B cell (primary cell): ENCODE results near the gene EPN1.

Experiments
- CTCF ChIP-seq: fragments of 200-600 bp; IDR thresholded peaks from one replicate; pipeline ENCODE4 v1.8.0; 2022; ENCODE audit warnings: antibody characterized with exemption, mild to moderate bottlenecking
- EZH2 ChIP-seq: IDR thresholded peaks from 2 replicates; pipeline ENCODE4 v1.6.1; 2012; ENCODE audit warnings: borderline replicate concordance, low read depth, mild to moderate bottlenecking, moderate library complexity, low read length; ENCODE audit not compliant: insufficient read depth, poor library complexity, severe bottlenecking

GRCh38 chr19:55658846-55659459 is 16.1 kb upstream of the EPN1 start:
- TF ChIP-seq CTCF (no peak), EZH2 (no peak)
